Measurements from ENCODE around the gene PRSS38. TPM values are rescaled to one million over a fixed set of nuclear protein-coding genes. Genes with fewer than 3 reads are reported as not detected.
A peak's percentile ranks its signal among the peaks of the same experiment; 100 is the strongest.

PRSS38 gene
- total and polyA plus RNA-seq, 2 experiments from 2014 or later: not detected

GRCh38 chr1:227887697-227888403 is 72.4 kb downstream of the PRSS38 start:
- Histone ChIP-seq H3K4me3 (peak overlapping the region; percentile 77), H3K27me3 (ENCODE audit: insufficient read depth) (no peaks in the 10 kb centered on the region), H3K27ac (ENCODE audit: low read depth) (no peak overlapping the region; the same call in 1 of the 2 replicates), H3K4me1 (ENCODE audit: insufficient read depth) (peaks cover 8% of the 10 kb centered on the region; the same call in 1 of the 2 replicates), H3K36me3 (ENCODE audit: insufficient read depth) (no peaks in the 10 kb centered on the region), H3K9me2 (ENCODE audit: insufficient read depth) (no peaks in the 10 kb centered on the region), H2AFZ (peak overlapping the region; percentile 96), H3F3A (replicated peaks; ENCODE audit: low read depth) (no peaks in the 10 kb centered on the region), H4K20me1 (replicated peaks; ENCODE audit: insufficient read depth) (no peaks in the 10 kb centered on the region), H3K4me2 (peak overlapping the region; percentile 86), H3K79me2 (replicated peaks; ENCODE audit: insufficient read depth) (no peaks in the 10 kb centered on the region)
- Mint-ChIP-seq H3K4me3 (peak overlapping the region; percentile 78), H3K27me3 (ENCODE audit: insufficient read depth, low read depth, poor library complexity) (peaks cover 10% of the 10 kb centered on the region), H3K27ac (peak overlapping the region; percentile 70; the same call in 1 of the 2 replicates), H3K4me1 (peaks cover 18% of the 10 kb centered on the region), H3K36me3 (ENCODE audit: low read depth) (no peaks in the 10 kb centered on the region; the same call in 2 of the 3 replicates), H3K9me3 (no peaks in the 10 kb centered on the region)
- ATAC-seq (peak; percentile 49), DNase-seq (ENCODE audit: low spot score) (peak; percentile 79)
- no peak for TF ChIP-seq ETS1 (IDR thresholded peaks at IDR 0.05)
- no peak for TF ChIP-seq REST (IDR thresholded peaks at IDR 0.05; ENCODE audit: unreplicated experiment)
- TF ChIP-seq CTCF (conservative IDR thresholded peaks at IDR 0.05; ENCODE audit: low read depth in 2 of 2): no peak
- no peak for TF ChIP-seq EZH2 (IDR thresholded peaks at IDR 0.05; ENCODE audit: low read depth, unreplicated experiment)
- peak; percentile 49; the same call in 1 of the 2 replicates for TF ChIP-seq POLR2AphosphoS5 (IDR thresholded peaks at IDR 0.05; ENCODE audit: low read depth)
- no peak for TF ChIP-seq CREB1 (CRISPR knock-in tag; IDR thresholded peaks at IDR 0.05; ENCODE audit: low read depth)
- no peak for TF ChIP-seq STAT1 (IDR thresholded peaks at IDR 0.05; ENCODE audit: unreplicated experiment)
- no peak for TF ChIP-seq NANOG (IDR thresholded peaks at IDR 0.05; ENCODE audit: borderline replicate concordance)
